ENCODE data around the gene GPR150. TPM values are rescaled to one million over a fixed set of nuclear protein-coding genes. Genes with fewer than 3 reads are reported as not detected.

GPR150 gene
- total and polyA plus RNA-seq, 2 of the 13 experiments (the other 11 are each of a cell fraction or from before 2014, with no cell fraction given), result 0.03 TPM; not detected in 1

GRCh38 chr5:95646569-95647431 lies 26.9 kb downstream of the GPR150 start, which contains the start of gene RFESD (continued):
- TF ChIP-seq ZFP36L1 (CRISPR knock-in tag; IDR thresholded peaks at IDR 0.05) (peak; percentile 56; the same call in 1 of the 2 replicates), ZMYM4 (CRISPR knock-in tag; IDR thresholded peaks at IDR 0.05) (peak; percentile 98), ZC3H13 (CRISPR knock-in tag; IDR thresholded peaks at IDR 0.05) (no peak; the same call in 1 of the 2 replicates), CTCF (CRISPR knock-in tag; IDR thresholded peaks at IDR 0.05) (peak; percentile 56), ZMYM3 (CRISPR knock-in tag; IDR thresholded peaks at IDR 0.05) (peak; percentile 17; the same call in 1 of the 2 replicates), AGO1 (IDR thresholded peaks at IDR 0.05; ENCODE audit: low read depth, low read length, poor library complexity, severe bottlenecking) (peak; percentile 30), THRA (CRISPR knock-in tag; IDR thresholded peaks at IDR 0.05; ENCODE audit: borderline replicate concordance) (peak; percentile 15; the same call in 1 of the 2 replicates), MAZ (IDR thresholded peaks at IDR 0.05; ENCODE audit: borderline replicate concordance, low read depth, low read length) (peak; percentile 68; the same call in 1 of the 2 replicates), MAZ (CRISPR knock-in tag; IDR thresholded peaks at IDR 0.05; ENCODE audit: low read depth) (peak; percentile 77; the same call in 1 of the 2 replicates), ZBTB20 (CRISPR knock-in tag; IDR thresholded peaks at IDR 0.05; ENCODE audit: borderline replicate concordance, low read depth) (no peak), NFE2L1 (CRISPR knock-in tag; IDR thresholded peaks at IDR 0.05; ENCODE audit: borderline replicate concordance) (no peak), HOXA9 (CRISPR knock-in tag; IDR thresholded peaks at IDR 0.05; ENCODE audit: borderline replicate concordance) (no peak; the same call in 1 of the 2 replicates), HDAC1 (CRISPR knock-in tag; IDR thresholded peaks at IDR 0.05) (peak; percentile 85), ZBTB46 (CRISPR knock-in tag; IDR thresholded peaks at IDR 0.05; ENCODE audit: borderline replicate concordance) (no peak), ZNF430 (CRISPR knock-in tag; IDR thresholded peaks at IDR 0.05) (peak; percentile 81), TAF1 (CRISPR knock-in tag; IDR thresholded peaks at IDR 0.05) (peak; percentile 58), ZNF350 (CRISPR knock-in tag; IDR thresholded peaks at IDR 0.05; ENCODE audit: borderline replicate concordance, low read depth) (peak; percentile 87; the same call in 1 of the 2 replicates), SOX5 (CRISPR knock-in tag; IDR thresholded peaks at IDR 0.05; ENCODE audit: borderline replicate concordance) (peak; percentile 83; the same call in 1 of the 2 replicates)
- TF ChIP-seq, protein P1, sequence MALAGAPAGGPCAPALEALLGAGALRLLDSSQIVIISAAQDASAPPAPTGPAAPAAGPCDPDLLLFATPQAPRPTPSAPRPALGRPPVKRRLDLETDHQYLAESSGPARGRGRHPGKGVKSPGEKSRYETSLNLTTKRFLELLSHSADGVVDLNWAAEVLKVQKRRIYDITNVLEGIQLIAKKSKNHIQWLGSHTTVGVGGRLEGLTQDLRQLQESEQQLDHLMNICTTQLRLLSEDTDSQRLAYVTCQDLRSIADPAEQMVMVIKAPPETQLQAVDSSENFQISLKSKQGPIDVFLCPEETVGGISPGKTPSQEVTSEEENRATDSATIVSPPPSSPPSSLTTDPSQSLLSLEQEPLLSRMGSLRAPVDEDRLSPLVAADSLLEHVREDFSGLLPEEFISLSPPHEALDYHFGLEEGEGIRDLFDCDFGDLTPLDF (CRISPR knock-in tag; IDR thresholded peaks at IDR 0.05), result peak; percentile 94
